SK-N-SH treated with all-trans-retinoic acid at 6 μM for 48 hours (cell line): ENCODE data around the gene SDR42E1.

ENCODE experiments used
- ATAC-seq: fragments of 200-7000 bp; cut with Tn5 transposase; 3 replicates; pipeline ENCODE4 v1.9.1; 2020; ENCODE audit warnings: mild to moderate bottlenecking, moderate library complexity
- BACH2 ChIP-seq: fragments of 250-450 bp; sonication (Bioruptor Pico); IDR thresholded peaks from 2 replicates; pipeline ENCODE4 v1.9.0; 2021; ENCODE audit warnings: mild to moderate bottlenecking, borderline replicate concordance
- CSDC2 ChIP-seq: fragments of 250-450 bp; sonication (Bioruptor Pico); IDR thresholded peaks from 2 replicates; pipeline ENCODE4 v1.5.0; 2020; ENCODE audit warnings: mild to moderate bottlenecking, moderate library complexity
- ESRRG ChIP-seq: fragments of 250-450 bp; sonication (Bioruptor Pico); IDR thresholded peaks from 2 replicates; pipeline ENCODE4 v1.6.1; 2021; ENCODE audit warnings: mild to moderate bottlenecking
- GLIS3 ChIP-seq: fragments of 250-450 bp; sonication (Bioruptor Pico); IDR thresholded peaks from 2 replicates; pipeline ENCODE4 v1.5.0; 2020; ENCODE audit warnings: mild to moderate bottlenecking, moderate library complexity
- ISL1 ChIP-seq: fragments of 250-450 bp; sonication (Bioruptor Pico); IDR thresholded peaks from 2 replicates; pipeline ENCODE4 v2.1.2; 2022; ENCODE audit warnings: mild to moderate bottlenecking, moderate library complexity
- OSR1 ChIP-seq: fragments of 250-450 bp; sonication (Bioruptor Pico); IDR thresholded peaks from 2 replicates; pipeline ENCODE4 v1.8.0; 2022; ENCODE audit warnings: moderate library complexity, mild to moderate bottlenecking, inconsistent platforms
- PPARA ChIP-seq: fragments of 250-450 bp; sonication (Bioruptor Pico); IDR thresholded peaks from 2 replicates; pipeline ENCODE4 v1.5.0; 2020; ENCODE audit warnings: mild to moderate bottlenecking, borderline replicate concordance
- RARB ChIP-seq: fragments of 250-450 bp; sonication (Bioruptor Pico); IDR thresholded peaks from 2 replicates; pipeline ENCODE4 v1.8.0; 2021; ENCODE audit warnings: mild to moderate bottlenecking, moderate library complexity
- SNAI2 ChIP-seq: fragments of 250-450 bp; sonication (Bioruptor Pico); IDR thresholded peaks from 2 replicates; pipeline ENCODE4 v1.5.0; 2020; ENCODE audit warnings: mild to moderate bottlenecking, moderate library complexity
- TCF4 ChIP-seq: fragments of 250-450 bp; sonication (Bioruptor Pico); IDR thresholded peaks from 2 replicates; pipeline ENCODE4 v1.8.0; 2021; ENCODE audit warnings: mild to moderate bottlenecking, moderate library complexity, borderline replicate concordance
- TOX ChIP-seq: fragments of 250-450 bp; sonication (Bioruptor Pico); IDR thresholded peaks from 2 replicates; pipeline ENCODE4 v1.8.0; 2021; ENCODE audit warnings: mild to moderate bottlenecking, moderate library complexity, borderline replicate concordance
- ZC3H10 ChIP-seq: fragments of 250-450 bp; sonication (Bioruptor Pico); IDR thresholded peaks from 2 replicates; pipeline ENCODE4 v1.5.1; 2021; ENCODE audit warnings: mild to moderate bottlenecking, moderate library complexity
- ZFP3 ChIP-seq: fragments of 250-450 bp; sonication (Bioruptor Pico); IDR thresholded peaks from 2 replicates; pipeline ENCODE4 v1.5.0; 2020; ENCODE audit warnings: mild to moderate bottlenecking, moderate library complexity
- ZFP30 ChIP-seq: fragments of 450-650 bp; formaldehyde crosslinking; IDR thresholded peaks from 2 replicates; pipeline ENCODE4 v1.5.0; 2022; ENCODE audit warnings: mild to moderate bottlenecking, moderate library complexity
- ZNF565 ChIP-seq: fragments of 450-650 bp; formaldehyde crosslinking; conservative IDR thresholded peaks from 2 replicates; pipeline ENCODE4 v1.5.0; 2020; ENCODE audit warnings: low read depth, mild to moderate bottlenecking, moderate library complexity
- ZNF70 ChIP-seq: fragments of 450-650 bp; formaldehyde crosslinking; IDR thresholded peaks from 2 replicates; pipeline ENCODE4 v1.5.0; 2020; ENCODE audit warnings: mild to moderate bottlenecking, moderate library complexity
- ZNF8 ChIP-seq: fragments of 450-650 bp; formaldehyde crosslinking; IDR thresholded peaks from 2 replicates; pipeline ENCODE4 v1.5.0; 2020; ENCODE audit warnings: mild to moderate bottlenecking, moderate library complexity
- TF ChIP-seq, protein P1 (sequence below): fragments of 250-450 bp; sonication (Bioruptor Pico); IDR thresholded peaks from 2 replicates; pipeline ENCODE4 v1.5.1; 2020; ENCODE audit warnings: low read depth, mild to moderate bottlenecking, moderate library complexity
- TF ChIP-seq, protein P2 (sequence below): fragments of 250-450 bp; sonication (Bioruptor Pico); IDR thresholded peaks from 2 replicates; pipeline ENCODE4 v1.8.0; 2021; ENCODE audit warnings: low read depth, mild to moderate bottlenecking, moderate library complexity, borderline replicate concordance
- TF ChIP-seq, protein P3 (sequence below): fragments of 250-450 bp; sonication (Bioruptor Pico); IDR thresholded peaks from 2 replicates; pipeline ENCODE4 v1.5.0; 2020; ENCODE audit warnings: mild to moderate bottlenecking, moderate library complexity
- TF ChIP-seq, protein P4 (sequence below): fragments of 250-450 bp; sonication (Bioruptor Pico); IDR thresholded peaks from 2 replicates; pipeline ENCODE4 v1.5.1; 2021; ENCODE audit warnings: mild to moderate bottlenecking, moderate library complexity
- TF ChIP-seq, protein P5 (sequence below): fragments of 250-450 bp; sonication (Bioruptor Pico); IDR thresholded peaks from 2 replicates; pipeline ENCODE4 v1.8.0; 2020; ENCODE audit warnings: mild to moderate bottlenecking, moderate library complexity, borderline replicate concordance

SDR42E1 gene

DNA sequence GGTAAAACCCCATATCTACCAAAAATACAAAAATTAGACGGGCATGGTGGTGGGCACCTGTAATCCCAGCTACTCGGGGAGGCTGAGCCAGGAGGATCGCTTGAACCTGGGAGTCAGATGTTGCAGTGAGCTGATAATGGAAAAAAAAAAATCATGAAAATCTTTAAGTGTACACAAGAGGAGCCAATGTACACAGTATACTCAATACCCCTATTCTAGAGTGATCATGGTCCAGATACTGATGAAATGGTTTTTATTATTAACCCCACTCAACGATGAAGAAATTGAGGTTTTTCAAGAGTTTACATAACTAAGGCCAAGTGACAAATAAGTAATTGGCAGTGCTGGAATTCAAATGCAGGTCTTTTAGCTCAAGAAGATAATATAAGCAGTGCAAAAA lies 35.3 kb upstream of the SDR42E1 start:
- ATAC-seq: no peak
- TF ChIP-seq, protein P1, sequence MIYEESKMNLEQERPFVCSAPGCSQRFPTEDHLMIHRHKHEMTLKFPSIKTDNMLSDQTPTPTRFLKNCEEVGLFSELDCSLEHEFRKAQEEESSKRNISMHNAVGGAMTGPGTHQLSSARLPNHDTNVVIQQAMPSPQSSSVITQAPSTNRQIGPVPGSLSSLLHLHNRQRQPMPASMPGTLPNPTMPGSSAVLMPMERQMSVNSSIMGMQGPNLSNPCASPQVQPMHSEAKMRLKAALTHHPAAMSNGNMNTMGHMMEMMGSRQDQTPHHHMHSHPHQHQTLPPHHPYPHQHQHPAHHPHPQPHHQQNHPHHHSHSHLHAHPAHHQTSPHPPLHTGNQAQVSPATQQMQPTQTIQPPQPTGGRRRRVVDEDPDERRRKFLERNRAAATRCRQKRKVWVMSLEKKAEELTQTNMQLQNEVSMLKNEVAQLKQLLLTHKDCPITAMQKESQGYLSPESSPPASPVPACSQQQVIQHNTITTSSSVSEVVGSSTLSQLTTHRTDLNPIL (CRISPR knock-in tag): no peak
- TF ChIP-seq ZNF70 (CRISPR knock-in tag): no peak
- TF ChIP-seq, protein P2, sequence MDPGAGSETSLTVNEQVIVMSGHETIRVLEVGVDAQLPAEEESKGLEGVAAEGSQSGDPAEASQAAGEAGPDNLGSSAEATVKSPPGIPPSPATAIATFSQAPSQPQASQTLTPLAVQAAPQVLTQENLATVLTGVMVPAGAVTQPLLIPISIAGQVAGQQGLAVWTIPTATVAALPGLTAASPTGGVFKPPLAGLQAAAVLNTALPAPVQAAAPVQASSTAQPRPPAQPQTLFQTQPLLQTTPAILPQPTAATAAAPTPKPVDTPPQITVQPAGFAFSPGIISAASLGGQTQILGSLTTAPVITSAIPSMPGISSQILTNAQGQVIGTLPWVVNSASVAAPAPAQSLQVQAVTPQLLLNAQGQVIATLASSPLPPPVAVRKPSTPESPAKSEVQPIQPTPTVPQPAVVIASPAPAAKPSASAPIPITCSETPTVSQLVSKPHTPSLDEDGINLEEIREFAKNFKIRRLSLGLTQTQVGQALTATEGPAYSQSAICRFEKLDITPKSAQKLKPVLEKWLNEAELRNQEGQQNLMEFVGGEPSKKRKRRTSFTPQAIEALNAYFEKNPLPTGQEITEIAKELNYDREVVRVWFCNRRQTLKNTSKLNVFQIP (CRISPR knock-in tag): no peak
- no peak for TF ChIP-seq CSDC2 (CRISPR knock-in tag)
- no peak for TF ChIP-seq SNAI2 (CRISPR knock-in tag)
- TF ChIP-seq ZFP3 (CRISPR knock-in tag): no peak
- no peak for TF ChIP-seq TOX (CRISPR knock-in tag)
- no peak for TF ChIP-seq RARB (CRISPR knock-in tag)
- TF ChIP-seq, protein P3, sequence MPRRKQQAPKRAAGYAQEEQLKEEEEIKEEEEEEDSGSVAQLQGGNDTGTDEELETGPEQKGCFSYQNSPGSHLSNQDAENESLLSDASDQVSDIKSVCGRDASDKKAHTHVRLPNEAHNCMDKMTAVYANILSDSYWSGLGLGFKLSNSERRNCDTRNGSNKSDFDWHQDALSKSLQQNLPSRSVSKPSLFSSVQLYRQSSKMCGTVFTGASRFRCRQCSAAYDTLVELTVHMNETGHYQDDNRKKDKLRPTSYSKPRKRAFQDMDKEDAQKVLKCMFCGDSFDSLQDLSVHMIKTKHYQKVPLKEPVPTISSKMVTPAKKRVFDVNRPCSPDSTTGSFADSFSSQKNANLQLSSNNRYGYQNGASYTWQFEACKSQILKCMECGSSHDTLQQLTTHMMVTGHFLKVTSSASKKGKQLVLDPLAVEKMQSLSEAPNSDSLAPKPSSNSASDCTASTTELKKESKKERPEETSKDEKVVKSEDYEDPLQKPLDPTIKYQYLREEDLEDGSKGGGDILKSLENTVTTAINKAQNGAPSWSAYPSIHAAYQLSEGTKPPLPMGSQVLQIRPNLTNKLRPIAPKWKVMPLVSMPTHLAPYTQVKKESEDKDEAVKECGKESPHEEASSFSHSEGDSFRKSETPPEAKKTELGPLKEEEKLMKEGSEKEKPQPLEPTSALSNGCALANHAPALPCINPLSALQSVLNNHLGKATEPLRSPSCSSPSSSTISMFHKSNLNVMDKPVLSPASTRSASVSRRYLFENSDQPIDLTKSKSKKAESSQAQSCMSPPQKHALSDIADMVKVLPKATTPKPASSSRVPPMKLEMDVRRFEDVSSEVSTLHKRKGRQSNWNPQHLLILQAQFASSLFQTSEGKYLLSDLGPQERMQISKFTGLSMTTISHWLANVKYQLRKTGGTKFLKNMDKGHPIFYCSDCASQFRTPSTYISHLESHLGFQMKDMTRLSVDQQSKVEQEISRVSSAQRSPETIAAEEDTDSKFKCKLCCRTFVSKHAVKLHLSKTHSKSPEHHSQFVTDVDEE: no peak
- no peak for TF ChIP-seq ZC3H10
- TF ChIP-seq BACH2: no peak
- no peak for TF ChIP-seq ZNF8 (CRISPR knock-in tag)
- TF ChIP-seq ISL1: no peak
- TF ChIP-seq, protein P4, sequence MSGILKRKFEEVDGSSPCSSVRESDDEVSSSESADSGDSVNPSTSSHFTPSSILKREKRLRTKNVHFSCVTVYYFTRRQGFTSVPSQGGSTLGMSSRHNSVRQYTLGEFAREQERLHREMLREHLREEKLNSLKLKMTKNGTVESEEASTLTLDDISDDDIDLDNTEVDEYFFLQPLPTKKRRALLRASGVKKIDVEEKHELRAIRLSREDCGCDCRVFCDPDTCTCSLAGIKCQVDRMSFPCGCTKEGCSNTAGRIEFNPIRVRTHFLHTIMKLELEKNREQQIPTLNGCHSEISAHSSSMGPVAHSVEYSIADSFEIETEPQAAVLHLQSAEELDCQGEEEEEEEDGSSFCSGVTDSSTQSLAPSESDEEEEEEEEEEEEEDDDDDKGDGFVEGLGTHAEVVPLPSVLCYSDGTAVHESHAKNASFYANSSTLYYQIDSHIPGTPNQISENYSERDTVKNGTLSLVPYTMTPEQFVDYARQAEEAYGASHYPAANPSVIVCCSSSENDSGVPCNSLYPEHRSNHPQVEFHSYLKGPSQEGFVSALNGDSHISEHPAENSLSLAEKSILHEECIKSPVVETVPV (CRISPR knock-in tag): no peak
- no peak for TF ChIP-seq TCF4
- TF ChIP-seq GLIS3: no peak

DNA sequence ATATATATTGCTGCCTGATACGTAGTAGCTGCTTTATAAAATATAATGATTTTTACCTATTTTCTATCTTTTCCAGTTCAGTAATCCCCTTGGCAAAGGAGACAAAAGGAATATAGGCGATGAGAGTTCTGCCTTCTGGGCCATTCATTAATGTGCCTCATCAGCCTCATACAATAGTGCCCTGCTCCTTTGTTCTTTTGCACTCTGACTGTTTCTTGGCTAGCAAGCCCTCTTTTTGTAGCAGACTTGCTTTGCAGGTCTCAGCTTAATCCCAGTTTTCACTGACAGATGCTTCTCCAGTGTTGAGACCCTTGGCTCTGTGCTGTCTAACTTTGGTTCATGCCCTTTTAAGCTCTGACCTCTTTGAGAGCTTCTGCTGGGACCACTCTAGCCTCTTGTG lies 34.2 kb upstream of the SDR42E1 start:
- no peak for ATAC-seq
- TF ChIP-seq RARB (CRISPR knock-in tag) (no peak), TOX (CRISPR knock-in tag) (no peak), ZNF8 (CRISPR knock-in tag) (no peak), ZFP3 (CRISPR knock-in tag) (no peak), OSR1 (CRISPR knock-in tag) (no peak), BACH2 (no peak), GLIS3 (no peak), ZFP30 (CRISPR knock-in tag) (no peak), TCF4 (no peak), PPARA (CRISPR knock-in tag) (no peak), ISL1 (no peak), ZNF565 (CRISPR knock-in tag) (no peak), CSDC2 (CRISPR knock-in tag) (no peak), ZNF70 (CRISPR knock-in tag) (no peak), ESRRG (CRISPR knock-in tag) (no peak)
- TF ChIP-seq, protein P4 (CRISPR knock-in tag): no peak
- TF ChIP-seq, protein P2 (CRISPR knock-in tag): no peak
- TF ChIP-seq, protein P3: no peak
- TF ChIP-seq, protein P1 (CRISPR knock-in tag): no peak
- TF ChIP-seq, protein P5, sequence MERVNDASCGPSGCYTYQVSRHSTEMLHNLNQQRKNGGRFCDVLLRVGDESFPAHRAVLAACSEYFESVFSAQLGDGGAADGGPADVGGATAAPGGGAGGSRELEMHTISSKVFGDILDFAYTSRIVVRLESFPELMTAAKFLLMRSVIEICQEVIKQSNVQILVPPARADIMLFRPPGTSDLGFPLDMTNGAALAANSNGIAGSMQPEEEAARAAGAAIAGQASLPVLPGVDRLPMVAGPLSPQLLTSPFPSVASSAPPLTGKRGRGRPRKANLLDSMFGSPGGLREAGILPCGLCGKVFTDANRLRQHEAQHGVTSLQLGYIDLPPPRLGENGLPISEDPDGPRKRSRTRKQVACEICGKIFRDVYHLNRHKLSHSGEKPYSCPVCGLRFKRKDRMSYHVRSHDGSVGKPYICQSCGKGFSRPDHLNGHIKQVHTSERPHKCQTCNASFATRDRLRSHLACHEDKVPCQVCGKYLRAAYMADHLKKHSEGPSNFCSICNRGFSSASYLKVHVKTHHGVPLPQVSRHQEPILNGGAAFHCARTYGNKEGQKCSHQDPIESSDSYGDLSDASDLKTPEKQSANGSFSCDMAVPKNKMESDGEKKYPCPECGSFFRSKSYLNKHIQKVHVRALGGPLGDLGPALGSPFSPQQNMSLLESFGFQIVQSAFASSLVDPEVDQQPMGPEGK (CRISPR knock-in tag): no peak
